ENCODE data around the gene HS6ST2.

The HS6ST2 gene

DNA sequence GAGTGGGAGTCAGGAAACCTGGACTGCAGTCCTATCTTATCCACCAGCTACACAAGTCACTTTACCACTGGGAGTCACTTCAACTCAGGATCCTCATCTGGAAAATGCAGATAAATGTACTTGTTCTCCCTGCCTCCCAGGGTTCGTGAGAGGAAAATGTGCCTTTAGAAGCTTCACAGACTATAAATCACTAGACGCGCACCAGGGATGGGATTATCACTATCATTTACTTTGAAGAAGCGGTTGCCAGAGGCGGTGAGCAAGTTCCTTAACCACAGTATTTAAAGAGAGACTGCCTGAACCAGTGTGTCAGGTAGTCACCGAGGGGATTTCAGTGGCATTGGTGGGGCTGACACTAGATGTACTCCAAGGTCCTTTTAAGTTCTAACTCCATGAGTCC, 219.5 kb downstream of the HS6ST2 start:
- no peak for DNase-seq

DNA sequence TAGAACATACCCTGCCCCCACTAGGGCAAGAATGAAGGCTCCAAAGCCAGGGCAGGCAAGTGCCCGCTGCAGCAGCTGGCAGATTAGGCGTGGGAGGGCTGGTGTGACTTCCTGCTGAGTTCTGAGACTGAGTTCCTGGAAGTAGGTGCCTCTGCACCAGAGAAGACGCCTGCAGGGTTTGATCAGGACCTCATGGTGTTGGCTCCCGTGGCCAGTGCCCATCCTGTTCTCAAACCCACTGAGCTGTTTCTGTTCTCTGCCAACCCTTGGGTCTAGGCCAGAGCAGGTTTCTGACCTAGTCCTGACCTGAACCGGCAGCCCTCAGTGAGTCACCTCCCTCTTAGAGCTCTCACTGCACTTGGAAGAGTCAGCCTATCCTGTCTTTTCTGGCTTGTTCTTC, 220.7 kb downstream of the HS6ST2 start:
- no peak for DNase-seq

DNA sequence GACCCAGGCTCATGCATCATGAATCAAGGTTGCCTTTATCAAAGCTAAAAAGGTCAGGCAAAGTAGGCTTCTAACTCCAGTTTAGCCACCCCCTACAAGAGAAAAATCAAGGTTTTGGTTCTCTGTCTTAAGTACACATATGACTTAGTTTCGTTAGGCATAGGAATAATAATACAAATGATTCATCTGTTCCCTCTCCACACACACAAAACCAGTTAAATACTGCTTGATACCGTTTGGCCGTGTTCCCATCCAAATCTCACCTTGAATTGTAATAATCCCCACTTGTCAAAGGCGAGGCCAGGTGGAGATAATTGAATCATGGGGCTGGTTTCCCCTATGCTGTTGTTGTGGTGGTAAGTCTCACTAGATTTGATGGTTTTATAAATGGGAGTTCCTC, 226.2 kb downstream of the HS6ST2 start:
- peak; percentile 47 for DNase-seq

DNA sequence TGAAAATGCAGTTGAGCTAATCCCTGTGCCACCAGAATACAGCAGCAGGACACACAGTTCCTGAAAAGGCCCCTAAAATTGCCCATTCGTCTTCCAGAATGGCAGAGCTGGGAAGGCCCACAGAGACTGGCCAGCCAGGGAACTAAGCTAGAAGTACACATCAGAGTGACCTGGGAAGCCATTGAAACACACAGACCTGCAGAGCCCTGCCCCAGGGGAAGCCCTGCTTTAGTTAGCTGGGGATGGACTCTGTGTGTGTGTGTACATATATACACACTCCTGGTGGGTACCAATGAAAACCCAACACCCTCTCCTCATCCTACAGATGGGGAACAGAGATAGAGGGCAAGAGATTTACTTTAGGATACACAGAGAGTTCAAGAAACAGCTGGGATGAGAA, 227.7 kb downstream of the HS6ST2 start:
- DNase-seq = no peak

DNA sequence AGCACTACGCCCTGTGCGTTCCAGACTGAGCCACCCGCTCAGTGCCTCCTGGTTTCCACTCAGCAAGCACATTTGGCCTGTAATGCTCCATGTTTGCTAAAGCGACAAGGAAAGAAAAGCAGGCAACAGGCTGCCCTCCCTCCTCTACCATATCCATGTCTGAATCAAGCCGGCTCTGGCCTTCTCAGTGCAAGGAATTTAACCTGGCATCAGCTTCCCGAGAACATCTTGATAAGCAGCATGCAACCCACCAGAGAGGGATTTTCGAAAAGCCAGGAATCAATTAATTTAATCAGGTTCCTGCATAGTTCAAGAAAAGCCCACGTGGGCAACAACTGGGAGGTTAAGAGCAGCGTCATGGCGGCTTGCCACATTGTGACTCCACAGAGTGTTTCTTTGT, 228.2 kb downstream of the HS6ST2 start:
- no peak for DNase-seq

DNA sequence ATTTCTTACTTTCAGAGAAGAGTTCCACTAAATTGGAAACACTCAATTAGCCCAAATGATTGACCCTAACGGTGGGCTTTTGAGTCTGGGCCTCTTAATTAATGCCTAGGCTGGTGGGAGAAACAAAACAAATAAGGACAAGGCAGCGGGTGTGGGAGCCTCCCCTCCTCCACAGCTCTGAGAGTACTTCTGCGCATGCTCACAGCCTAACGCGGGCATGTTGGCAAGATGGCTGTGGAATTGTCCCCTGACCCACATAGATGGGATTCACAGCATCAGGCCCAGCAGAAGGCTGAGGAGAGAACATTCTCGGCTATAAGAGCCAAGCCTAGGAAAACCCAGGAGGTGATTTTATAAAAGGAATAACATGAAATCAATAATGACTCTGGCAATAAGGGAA, 230.1 kb downstream of the HS6ST2 start:
- DNase-seq = no peak

DNA sequence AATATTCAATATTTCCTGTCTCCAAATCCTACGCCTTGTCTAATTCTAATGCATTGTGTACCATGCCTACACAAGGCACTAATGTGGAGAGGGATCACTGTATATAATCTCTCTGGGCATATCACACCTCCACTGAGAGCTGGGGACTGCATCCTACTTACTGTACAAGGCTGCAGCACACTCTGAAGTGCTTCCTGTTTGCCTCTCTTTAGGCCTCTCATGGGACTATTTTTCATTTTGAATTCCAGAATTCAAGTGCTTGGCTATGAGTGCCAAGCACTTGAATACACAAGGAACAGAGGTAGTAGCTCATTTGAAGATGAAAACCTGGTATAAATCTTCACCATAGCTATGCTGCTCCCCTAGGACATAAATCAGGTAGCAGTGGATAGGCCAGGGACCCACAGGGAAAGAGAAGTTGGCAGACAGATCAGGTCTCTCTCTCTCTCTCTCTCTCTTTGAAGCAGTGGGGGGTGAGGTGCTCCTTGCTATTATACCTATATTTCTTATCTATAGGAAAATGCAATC, 239.9 kb downstream of the HS6ST2 start:
- DNase-seq = no peak

DNA sequence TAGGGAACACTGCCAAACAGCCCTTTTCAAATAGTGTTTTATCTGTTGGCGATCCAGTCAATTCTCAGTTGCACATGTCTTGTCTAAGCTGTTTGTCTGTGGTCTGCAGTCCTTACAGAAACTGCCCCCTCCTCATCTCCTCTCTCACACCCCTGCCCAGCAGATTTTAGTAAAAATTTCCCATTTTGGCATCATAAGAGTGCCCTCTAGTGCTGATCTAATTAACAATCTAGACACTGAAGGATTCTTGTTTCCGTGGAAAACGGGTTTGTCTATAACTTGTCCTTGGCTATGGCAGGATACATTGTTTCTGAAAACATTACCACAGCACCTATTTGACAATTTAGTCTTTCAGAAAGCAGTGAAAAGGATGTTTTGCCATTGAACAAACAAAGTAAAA, 242.4 kb downstream of the HS6ST2 start:
- DNase-seq = no peak

DNA sequence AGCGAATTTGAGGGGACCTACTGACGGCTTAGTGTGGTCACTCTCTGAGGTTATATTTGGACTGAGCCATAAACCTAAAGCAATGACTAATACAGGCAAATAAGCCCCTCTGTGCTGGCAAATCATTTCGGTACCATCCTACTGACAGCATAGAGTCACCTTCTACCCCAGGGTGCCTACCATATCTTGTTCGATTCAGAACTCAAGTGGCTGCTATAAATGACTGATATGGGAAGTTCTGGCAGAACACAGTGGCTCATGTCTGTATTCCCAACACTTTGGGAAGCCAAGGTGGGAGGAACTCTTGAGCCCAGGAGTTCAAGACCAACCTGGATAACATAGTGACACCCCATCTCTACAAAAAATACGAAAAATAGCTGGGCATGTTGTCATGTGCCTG, 243.5 kb downstream of the HS6ST2 start:
- DNase-seq = no peak

DNA sequence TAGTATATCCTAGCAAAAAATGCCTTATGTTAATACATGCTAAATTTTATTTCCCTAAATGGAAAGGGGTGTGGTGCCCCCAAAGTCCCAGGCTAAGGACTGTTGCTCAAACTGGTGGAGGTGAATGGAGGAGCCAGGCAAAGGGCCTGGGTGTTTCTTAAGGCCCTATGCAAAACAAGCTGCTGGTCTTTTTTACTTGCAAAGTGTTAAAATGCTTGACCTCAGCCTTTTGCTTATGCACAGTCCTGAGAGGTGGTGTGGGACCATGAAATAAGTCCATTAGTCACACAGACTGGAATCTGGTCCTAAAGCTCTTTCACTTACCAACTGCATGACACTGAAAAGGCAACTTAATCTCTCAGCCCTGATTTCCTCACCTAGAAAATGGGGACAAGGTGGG, 246.1 kb downstream of the HS6ST2 start:
- DNase-seq = no peak

DNA sequence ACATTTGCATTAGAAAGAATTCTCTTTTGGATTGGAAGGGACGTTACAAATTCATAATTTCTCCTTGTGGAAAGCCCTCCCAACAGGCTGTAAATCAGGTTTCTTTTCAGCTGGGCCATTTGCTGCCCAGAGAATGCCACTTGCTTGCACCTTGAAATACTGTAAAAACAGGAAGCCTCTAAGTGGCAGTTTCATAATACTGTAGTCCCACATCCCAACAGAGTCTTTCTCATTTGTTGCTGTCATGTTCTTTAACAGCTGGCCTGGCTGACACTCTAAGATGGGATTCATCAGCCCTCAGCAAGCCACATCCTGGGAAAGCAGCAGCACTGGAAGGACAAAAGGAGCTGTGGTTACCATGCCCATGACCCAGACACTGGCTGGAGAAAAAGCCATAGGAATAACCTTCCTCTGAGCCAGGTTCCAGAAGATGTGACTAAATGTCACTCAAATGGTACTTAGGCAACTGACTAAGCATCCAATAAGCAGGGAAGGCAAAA, 247.7 kb downstream of the HS6ST2 start:
- DNase-seq = no peak

DNA sequence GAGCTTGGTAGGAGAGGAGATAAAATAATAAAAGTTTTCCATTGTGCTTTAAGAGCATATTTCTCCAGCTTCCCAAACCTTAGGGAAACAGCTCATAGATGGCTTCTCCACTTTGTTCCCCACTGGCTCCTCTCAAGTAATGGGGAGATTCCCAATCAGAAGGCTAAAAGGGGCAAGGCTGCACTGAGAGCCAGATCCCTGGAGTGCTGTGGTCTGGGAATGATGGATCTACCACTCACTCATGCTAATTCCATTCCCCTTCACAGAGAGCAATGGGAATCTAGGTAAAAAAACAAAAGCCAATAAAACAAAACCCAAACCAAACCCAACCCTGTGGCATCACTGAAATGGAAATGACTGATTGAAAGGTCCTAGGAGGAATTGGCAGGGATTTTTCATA, 249.9 kb downstream of the HS6ST2 start:
- no peak for DNase-seq

DNA sequence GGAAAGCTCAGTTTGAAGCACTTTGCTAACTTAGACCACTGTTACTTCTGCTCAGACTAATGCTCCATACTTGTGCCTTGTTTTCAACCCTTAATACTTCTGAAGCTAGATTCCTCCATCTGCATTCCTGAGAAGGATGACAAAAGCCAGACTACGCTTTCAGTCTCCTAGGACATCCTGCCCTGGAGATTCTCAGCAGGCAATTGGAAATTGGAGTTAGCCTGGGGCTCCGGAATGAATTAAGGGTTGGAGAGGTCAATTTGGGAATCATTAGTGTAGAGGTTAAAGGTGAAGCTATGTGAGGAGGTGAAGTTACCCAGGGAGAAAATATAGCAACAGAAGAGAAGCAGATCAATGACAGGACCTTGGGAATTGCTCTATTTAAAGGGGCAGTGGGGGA, 253.7 kb downstream of the HS6ST2 start:
- DNase-seq = no peak

DNA sequence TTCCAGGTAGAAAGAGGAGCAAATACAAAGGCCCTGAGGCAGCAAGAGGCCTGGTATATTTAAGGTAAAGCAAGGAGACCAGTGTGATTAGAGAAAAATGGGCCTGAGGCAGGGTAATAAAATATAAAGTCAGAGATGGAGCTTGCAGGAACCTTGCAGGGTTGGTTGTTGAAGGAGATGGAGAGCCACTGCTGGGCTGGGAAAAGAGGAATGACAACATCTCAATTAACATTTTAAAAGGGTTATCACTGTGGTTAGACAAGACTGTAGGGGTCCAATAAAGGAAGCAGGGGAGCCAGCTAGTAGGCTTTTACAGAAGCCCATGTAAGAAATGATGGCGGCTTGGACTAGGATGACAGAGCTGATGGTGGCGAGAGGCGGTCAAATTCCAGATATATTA, 264.0 kb downstream of the HS6ST2 start:
- DNase-seq = no peak

DNA sequence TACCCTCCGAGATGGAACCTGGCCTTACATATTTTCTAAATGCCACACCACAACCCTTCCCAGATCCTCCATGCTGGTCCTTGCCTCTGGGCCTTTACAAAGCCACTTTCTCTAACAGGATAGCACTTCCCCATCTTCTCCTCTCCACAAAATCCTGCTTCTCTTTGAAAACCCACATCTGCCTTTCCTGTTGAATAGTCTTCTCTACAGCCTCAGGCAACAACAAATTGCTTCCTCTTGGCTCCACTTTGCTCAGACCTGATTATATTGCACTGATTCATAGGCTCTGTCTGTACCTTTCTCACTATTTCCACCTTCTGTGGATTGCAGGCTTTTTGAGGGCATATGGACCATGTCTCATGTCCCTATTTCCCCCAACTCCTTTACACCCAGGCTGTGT, 265.9 kb downstream of the HS6ST2 start:
- DNase-seq = no peak

DNA sequence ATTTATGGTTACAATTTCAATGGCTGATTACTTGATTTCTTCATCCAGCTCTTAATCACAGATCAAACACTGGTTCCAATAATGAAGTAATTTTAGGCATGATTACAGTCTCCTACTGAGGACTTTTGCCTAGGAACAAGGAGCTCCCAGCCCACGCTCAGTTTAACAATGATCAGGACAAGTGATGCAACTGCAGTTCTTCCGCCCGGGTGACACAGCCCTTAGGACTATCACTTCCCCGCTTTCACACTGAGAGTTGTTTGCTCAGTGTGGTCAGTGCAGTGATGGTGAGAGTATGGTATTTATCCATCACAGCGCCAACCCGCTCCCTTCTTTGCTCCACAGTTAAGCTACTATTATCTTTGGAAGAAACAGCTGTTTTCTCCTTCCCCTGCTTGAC, 266.4 kb downstream of the HS6ST2 start:
- DNase-seq = no peak

DNA sequence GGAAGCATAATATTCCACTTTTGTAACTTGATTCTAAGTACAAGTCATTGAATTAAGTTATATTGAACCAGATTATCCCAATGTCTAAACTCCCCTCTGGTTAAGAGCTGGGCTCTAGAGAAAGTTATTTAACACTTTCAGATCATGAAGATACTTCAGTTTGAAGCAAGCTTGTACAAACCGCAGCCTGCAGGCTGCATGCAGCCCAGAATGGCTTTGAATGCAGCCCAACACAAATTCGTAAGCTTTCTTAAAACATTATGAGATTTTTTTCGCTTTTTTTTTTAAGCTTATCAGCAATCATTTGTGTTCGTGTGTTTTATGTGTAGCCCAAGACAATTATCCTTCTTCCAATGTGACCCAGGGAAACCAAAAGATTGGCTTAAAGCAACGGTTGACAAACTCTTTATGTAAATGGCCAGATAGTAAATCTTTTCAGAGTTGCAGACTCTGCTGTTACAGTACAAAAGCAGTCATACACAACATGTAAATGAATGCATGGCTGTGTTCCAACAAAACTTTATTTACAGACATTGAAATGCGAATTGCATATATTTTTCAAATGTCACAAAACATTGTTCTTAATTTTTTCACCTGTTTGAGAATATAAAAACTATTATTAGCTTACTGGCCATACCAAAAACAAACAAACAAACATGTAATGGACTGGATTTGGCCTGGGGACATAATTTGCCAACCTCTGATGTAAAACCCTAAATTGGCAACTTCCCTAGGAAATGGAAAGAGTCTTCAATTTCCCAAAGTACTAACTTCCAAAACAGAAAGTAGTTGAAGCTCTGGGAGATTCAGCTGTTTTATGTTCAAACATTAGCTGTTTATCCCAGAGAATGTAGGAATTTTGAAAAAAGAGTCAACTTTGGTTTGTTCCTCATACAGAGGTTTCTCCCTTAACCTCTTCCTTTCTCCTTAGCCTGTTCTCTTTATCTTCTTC, 268.5 kb downstream of the HS6ST2 start:
- DNase-seq = no peak

DNA sequence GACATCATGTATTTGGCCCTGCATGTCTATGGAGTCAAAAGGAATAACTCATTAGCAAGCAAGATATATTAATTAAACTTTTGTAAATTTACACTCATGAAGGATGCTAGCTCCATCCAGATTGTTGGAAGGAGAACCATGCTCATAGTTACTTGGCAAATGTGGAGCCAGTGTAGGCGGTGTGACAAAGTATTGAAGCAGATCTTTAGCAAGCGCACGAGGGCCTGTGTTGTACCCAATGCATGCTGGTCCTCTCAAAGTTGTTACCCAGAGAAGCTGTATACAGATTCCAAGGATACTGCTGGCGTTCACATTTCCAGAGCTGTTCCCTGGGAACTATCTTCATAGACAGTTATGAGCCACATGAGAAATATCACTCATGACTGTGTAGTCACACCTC, 273.2 kb downstream of the HS6ST2 start:
- no peak for DNase-seq

DNA sequence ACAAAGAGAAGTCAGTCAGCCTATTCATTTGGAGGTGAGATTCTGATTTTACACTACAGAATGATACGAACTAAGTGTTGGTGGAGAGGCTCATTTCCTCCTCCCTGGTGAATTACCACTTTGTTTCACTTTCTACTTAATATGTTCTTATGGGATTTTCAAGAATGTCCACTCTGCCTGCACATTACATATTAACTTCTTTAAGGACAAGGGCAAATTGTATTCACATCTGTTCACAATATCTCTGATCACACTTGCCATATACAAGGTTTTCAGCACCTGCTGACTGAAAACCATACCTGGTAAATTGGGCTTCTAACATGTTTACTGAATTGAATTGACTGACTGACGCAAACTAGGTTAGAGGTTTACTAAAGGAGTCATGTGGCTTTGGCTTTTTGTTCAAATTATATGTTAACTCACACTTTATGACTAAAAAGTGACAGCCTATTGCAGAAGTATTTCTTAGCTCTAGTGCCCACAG, 281.2 kb downstream of the HS6ST2 start:
- DNase-seq = no peak

DNA sequence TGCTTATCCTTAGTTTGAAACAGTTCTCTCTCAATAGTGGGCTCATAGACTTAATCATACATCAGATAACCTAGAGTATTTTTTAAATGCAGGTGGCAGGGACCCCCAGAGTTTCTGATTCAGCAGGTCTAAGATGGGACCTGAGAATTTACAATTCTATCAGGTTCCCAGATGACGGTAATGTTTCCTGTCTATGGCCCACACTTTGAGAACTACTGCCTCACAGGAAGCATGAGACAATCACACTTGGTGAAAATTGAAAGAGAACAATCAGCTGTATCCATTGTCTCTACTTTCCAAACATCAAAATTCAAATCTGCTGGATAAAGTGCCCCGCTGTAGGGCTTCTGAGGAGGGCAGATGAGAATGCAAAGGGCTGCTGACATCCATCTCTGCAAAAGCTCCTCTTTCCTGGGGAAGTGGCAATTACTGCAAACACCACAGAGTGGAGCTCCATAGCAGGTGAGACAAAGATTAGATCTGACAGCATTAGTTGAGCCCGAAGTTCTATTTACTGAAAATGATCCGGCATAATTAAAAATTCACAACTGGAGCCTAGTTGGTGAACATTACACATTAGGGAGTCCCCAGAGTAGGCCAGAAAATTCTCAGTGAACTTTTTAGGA, 281.8 kb downstream of the HS6ST2 start:
- DNase-seq = no peak

DNA sequence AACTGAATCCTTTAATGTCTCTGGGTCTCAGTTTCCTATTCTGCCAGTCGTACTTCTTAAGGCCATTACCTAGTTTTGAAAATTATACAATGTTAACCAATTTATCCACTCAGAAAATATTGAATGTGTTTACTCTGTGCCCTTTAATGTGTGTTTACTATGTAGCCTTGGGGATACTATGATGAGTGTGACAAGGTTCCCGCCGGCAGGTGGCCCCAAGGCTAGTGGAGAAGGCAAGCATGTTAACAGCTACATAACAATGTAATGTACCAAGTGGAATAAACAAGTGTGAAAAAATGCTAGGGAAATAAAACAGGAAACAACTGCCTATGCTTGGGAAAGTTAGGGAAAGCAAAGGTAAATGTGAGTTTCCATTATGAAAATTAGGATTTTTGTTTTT, 282.3 kb downstream of the HS6ST2 start:
- DNase-seq = no peak

DNA sequence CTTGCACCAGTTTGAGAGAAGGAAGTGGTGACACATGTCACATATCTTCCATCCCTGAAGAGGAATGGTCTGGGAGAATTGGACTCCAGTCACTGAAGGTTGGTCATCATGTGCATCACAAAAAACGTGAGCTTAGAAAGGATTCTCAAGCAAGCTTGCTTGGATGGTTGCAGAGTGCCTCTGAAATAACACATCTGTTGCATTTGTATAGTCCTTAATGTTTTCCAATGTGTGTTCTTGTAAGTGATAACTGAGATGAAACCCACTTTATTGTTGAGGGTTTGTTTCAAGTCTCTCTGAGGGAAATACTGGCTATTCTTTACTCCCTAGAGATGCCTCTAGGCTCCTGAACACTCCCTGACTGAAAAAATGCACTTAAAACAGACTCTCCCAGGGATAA, 285.1 kb downstream of the HS6ST2 start:
- no peak for DNase-seq

DNA sequence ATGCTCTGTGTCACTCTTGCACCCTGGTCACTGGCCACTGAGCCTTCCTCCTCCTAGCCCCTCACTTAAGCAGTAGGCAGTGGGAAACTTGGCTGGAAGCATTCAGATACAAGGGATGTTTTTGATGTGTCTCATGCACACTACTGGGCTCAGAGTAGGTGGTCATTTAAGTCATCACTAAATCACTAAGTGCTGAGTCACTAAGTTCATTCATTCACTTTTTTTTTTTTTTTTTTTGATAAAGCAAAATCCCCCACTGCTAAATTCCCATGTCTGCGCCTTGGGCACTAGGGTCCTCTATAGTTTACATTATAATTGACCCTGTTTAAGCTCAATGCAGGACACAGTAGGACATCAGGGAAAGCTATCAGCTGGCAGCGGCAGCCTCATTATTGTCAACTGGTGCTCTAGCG, 287.2 kb downstream of the HS6ST2 start:
- no peak for DNase-seq

DNA sequence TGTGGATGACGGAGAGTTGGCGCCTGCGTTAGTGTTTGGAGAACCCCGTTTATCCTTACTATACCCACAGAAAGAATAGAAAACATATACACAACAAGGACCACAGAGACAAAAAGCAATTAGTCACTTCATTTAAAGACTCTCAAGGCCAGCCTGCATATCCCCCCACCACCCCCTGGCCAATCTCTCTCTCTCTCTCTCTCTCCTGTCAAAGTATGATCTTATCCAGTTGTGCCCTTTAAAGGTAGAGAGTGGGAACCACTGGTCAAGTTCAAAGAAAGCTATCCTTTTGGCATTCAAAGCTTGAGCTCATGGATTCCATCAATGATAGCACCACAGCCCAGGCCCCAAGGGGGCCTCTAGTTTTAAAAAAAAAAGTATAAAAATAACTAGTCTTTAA, 289.3 kb downstream of the HS6ST2 start:
- DNase-seq = no peak
